Right hindlimb (tissue), 1 donor: ENCODE measurements around the gene TTLL4.

Source experiments
- DNase-seq: peaks from one replicate; pipeline ENCODE4 v3.0.0-alpha.2; 2018

TTLL4 gene

GRCh38 chr2:218710687-218711549, at the start of gene TTLL4:
TSS of gene TTLL4 (plus strand) at chr2:218710835. CDS start at chr2:218737677, 26,842 bp downstream.
- DNase-seq, result peak; percentile 98

DNA sequence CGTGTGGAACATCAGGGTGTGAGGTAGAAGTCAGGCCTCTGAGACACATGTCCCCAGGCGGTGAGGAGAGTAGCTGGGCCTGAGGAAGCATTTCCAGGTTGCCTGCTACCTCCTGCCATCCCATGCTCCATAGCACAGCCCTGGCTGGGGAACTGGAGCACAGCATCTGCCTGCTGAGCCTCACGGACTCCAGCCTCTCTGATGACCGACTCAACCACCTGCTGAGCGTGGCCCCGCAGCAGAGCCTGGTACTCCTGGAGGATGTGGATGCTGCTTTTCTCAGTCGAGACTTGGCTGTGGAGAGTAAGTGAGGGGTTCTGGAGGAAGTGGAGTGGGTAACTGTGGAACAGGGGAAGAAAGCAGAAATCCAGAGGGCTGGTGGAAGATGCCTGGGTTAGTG, 48.3 kb upstream of the TTLL4 start:
- no peak for DNase-seq

- no peak for DNase-seq
These were observed 47.8 kb upstream of the TTLL4 start for GRCh38 chr2:218662827-218663226.

- DNase-seq, result no peak
These were observed 46.7 kb upstream of the TTLL4 start for GRCh38 chr2:218663901-218664300.

- no peak for DNase-seq
These were observed 46.0 kb upstream of the TTLL4 start for GRCh38 chr2:218664653-218665052.

DNA sequence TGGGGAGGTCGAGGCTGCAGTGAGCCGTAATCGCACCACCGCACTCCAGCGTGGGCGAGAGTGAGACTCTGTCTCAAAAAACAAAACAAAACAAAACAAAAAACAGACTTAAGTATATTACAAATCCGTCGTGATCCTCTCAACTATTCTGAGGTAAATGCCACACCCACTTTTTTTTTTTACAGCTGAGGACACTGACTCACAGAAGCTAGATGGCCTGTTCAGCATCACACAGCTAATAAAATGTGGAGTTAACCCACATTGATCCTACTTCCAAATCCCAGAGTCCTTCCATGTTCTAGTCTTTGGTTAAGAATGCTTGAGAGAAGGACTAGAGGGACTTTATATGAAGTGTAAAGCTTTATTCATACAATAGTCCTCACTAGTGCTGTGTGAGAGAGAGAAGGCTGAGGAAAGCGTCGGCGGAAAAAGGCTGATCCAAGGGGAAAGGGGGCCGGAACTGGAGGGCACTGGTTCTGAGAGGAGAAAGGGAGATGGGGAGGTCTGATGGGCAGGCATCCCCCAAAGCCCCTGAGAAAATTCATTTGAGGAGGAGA, 39.5 kb upstream of the TTLL4 start:
- DNase-seq, result no peak

DNA sequence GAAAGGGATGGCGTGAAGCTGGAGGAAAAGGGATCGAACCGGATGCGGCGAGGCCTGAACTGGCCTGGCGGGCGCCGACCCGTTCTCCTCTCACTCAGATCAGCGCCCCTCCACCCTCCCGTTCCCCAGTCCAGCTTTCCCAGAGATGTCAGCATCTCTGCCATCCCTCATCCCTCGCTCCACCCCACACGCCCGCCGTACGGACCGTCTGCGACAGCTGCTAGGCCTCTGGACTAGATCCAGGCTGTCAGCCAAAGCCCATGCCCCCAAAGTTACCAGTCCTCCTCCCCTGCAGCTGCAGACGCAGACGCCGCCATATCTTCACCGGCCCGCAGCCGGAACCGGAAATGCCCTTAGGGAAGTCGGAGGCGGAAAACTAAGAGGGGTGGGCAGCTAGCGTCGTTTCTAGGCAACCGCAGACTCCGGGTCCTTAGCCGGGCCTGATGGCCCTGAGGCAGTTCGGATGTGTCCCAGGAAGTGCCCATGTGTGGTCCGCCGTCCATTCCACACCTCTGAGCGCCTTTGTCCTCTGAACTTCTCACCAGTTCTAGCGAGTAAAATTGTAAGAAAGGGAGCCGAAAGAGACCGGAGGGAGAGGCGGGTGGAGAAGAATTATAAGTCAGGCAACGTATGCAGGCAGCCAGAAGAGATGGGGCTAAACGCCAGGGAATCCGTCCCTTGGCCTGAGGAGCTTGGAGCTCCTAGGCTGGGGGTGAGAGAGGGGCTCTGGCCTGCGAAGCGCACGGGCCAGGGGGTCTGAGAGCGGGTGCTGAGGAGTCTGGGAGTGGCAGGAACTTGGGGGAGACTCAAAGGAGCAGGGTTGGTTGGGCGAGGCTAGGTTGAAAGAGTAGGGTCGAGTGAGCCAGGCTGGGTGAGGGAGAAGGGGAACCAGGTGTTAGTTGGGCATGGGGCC, 38.7 kb upstream of the TTLL4 start, which contains the start of the genes RNF25 and STK36:
Gene RNF25 (minus strand): TSS at position 349 of the 913 bp plus-strand sequence. CDS start 32 bp downstream, at position 317.
Gene STK36 (plus strand): TSS at position 433 of the 913 bp plus-strand sequence. CDS start 744 bp downstream, outside the sequence.
- peak; percentile 94 for DNase-seq

GRCh38 chr2:218679119-218679518, 31.5 kb upstream of the TTLL4 start:
- no peak for DNase-seq

GRCh38 chr2:218680061-218680460, 30.6 kb upstream of the TTLL4 start:
- DNase-seq, result no peak

DNA sequence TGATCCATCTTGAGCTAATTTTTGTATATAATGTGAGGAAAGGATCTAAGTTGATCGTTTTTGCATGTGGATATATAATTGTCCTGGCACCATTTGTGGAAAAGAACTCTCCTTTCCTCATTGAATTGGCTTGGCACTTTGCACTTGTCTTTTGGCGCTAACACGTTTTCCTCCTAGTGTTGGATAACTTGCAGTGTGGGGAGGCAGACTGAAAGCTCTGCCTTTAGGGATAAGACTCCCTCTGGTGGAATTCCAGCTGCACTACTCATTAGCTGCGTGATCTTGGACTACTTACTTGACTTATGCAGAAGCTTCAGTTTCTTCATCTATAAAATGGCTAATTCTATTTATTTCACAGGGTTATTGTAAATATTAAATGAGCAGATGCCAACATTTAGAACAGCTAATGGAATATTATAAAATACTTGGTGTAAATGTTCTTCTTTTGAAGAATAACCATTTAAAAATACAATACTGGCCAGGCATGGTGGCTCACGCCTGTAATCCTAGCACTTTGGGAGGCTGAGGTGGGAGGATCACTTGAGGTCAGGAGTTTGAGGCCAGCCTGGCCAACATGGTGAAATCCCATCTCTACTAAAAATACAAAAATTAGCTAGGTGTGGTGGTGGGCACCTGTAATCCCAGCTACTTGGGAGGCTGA, 23.1 kb upstream of the TTLL4 start:
- peak; percentile 80 for DNase-seq

DNA sequence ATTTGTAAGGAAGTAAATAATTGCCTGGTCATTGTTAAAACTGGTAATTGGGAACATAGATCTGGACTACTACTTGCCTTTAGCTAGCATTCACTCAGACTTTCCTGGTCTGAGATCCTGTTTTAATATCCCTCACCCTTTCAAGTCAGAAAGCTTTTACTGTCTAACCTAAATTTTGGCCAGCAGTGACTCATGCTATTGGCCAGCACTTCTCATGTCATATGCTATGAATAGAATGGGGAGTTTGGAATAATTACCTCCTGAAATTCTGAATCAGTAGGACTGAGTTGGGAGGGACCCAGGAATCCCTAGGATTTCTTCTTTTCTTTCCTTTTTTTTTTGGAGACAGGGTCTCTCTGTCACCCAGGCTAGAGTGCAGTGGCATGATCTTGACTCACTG, 19.4 kb upstream of the TTLL4 start:
- DNase-seq, result peak; percentile 30

GRCh38 chr2:218694405-218695145, 16.1 kb upstream of the TTLL4 start:
- DNase-seq, result no peak

- no peak for DNase-seq
These were observed 11.8 kb upstream of the TTLL4 start for GRCh38 chr2:218698885-218699284.

GRCh38 chr2:218701806-218702205, 8.8 kb upstream of the TTLL4 start:
- no peak for DNase-seq

- no peak for DNase-seq
These were observed 7.3 kb upstream of the TTLL4 start for GRCh38 chr2:218703341-218703740.

DNA sequence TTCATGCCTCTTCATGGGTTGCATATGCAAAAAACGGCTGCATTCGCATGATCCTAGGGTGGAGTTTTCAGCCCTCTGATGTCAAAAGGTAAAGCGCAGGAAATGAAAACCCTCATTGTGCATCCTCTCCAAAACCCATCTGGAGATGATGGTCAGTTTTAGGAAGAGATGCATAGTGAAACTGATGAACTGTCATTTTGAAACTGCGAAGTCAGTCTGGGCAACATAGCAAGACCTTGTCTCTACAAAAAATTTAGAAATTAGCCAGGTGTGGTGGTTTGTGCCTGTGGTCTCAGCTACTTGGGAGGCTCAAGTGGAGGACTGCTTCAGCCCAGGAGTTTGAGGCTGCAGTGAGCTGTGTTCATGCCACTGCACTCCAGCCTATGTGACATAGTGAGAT, 2.5 kb upstream of the TTLL4 start:
- no peak for DNase-seq

GRCh38 chr2:218709908-218710307, 727 bp upstream of the TTLL4 start:
- no peak for DNase-seq

DNA sequence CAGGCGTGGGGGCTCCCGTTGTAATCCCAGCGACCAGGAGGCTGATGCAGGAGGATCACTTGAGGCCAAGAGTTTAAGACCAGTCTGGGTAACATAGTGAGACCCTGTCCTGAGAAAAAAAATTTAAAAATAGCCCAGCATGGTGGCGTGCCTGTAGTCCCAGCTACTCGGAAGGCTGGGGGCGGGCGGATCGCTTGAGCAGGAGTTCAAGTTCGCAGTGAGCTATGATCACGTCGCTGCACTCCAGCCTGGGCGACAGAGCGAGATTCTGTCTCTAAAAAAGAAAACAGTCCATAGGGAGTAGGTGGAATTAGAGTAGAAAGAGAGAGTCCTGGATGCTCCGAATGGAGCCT, 325 bp upstream of the TTLL4 start:
- DNase-seq, result no peak

- no peak for DNase-seq
These were observed 905 bp downstream of the TTLL4 start for GRCh38 chr2:218711550-218711929.

- no peak for DNase-seq
These were observed 3.3 kb downstream of the TTLL4 start for GRCh38 chr2:218713922-218714321.

- DNase-seq, result no peak
These were observed 5.4 kb downstream of the TTLL4 start for GRCh38 chr2:218716070-218716469.

GRCh38 chr2:218717262-218717661, 6.6 kb downstream of the TTLL4 start:
- DNase-seq, result no peak
